Posterior vena cava (tissue), 2 donors: ENCODE results near the gene CBLN4. TPM values are rescaled to one million over a fixed set of nuclear protein-coding genes. Genes with fewer than 3 reads are reported as not detected.

ENCODE experiments used
- DNase-seq: peaks from one replicate; pipeline ENCODE4 v3.0.0-alpha.2; 2020; ENCODE audit warnings: low spot score
- intact Hi-C, 2 donors: fragments of 100-400 bp; cut with DNase I; formaldehyde crosslinking; loops; one replicate each; pipeline versions ENCODE4 v1.14.1 to v1.14.2; 2022 to 2023
- total RNA-seq, 2 donors: library from RNA; stranded (reverse); fragmentation: NEBNext Ultra II Directional; extraction: Animal tissue kit (Norgen Biotek cat#: 25700); gene quantifications; one replicate each; pipeline ENCODE4 v1.2.1, GENCODE V29; 2021
- donor health status: DM: yes; HTN: yes; CAD: no.
- donor health status: DM: yes; HTN: yes; CAD: no.

Gene CBLN4
- total RNA-seq, 2 donors from 2014 or later: 0.14 to 0.19 TPM

DNA sequence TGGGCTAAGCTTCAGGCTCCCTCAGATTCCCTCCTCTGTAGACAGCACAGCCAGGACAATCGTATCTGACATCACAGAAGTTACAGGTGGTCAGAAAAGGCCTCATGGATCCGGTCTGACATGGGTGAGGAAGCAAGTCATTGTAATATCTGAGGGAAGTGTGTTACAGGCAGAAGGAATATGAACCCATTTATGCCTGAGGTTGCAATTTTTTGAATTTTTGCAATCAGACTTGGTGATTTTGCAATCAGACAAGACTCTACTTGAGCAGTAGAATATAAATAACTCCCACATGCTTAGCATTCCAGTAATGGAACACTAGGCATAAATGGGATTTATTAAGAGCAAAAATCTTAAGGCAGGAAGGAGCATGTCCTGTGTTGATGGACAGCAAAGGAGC, 52.1 kb downstream of the CBLN4 start:
- intact Hi-C loops: no loop called here

DNA sequence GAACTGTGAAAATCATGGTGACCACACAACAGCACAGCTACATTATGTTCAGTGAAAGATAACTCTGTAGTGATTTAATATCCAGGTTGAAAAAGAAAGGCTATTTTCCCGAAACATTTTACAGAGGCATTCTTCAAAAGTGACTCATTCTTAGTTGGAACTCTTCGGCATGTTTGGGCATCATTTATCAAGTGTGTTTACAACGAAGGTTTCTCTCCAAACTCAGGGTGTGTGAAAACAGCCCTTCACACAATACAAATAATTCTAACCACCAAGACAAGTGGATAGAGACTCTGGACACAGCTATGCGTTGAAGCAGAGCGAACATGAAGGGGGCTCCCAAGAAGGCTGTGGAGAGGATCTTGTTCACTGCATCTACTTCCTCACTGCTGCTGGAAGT, 57.6 kb downstream of the CBLN4 start:
- DNase-seq: no peak
- intact Hi-C loops: no loop called here

More for the DNA sequence above, 52.1 kb downstream of the CBLN4 start:
- no peak for DNase-seq

Other genes starting within 250 kb of the CBLN4 start
- not detected for gene MC3R, start 243.2 kb upstream of the CBLN4 start, total RNA-seq